Measurements from ENCODE around the gene SIPA1L3. TPM values are rescaled to one million over a fixed set of nuclear protein-coding genes. Genes with fewer than 3 reads are reported as not detected.

Gene SIPA1L3
- total RNA-seq, 1 experiment from 2014 or later, result 10.5 TPM

DNA sequence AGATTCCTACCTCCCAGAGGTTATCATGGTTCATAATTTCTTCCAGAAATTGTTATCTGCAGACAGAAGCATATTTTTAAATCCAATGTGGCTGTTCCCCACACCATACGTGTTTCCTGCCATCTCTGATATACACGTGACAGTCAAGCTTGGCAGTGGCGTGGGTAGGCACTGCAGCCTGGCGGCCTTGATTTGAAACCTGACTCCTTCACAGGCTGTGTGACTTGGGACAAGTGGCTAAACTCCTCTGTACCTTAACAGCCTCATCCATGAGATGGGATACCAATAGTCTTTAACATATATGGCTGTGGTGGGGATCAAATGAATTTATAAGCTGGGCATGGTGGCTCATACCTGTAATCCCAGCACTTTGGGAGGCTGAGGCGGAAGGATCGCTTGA lies 283.8 kb downstream of the SIPA1L3 start:
- DNase-seq (ENCODE audit: low read depth), result no peak

DNA sequence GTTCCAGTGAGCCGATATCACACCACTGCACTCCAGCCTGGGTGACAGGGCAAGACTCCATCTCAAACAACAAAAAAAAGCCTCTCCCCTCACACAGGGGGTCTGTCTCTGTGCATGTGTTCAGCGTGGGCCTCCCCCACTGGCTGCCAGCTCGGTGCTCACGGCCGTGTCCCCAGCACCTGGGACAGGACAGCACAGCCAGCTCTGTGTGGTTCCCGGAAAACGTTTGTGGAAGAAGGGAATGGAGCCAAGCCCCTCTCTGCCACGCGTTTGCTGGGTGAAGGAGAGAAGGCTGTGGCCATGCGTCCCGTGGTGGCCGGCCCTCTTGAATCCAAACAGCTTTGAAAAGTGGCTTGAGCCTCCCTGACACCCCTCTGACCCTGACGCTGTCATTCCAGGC lies 284.7 kb downstream of the SIPA1L3 start:
- DNase-seq (ENCODE audit: low read depth), result no peak

DNA sequence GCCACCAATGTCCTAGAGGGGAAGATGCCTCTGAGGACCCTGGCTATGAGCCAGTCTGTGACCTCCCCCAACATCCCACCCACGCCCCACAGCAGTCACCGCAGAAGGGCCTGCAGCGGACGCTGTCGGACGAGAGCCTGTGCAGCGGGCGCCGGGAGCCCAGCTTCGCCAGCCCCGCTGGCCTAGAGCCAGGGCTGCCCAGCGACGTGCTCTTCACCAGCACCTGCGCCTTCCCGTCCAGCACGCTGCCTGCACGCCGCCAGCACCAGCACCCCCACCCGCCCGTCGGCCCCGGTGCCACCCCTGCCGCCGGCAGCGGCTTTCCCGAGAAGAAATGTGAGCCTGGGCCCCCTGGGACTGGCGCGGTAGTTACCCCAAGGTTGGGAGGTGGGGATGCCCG lies 286.4 kb downstream of the SIPA1L3 start:
- DNase-seq (ENCODE audit: low read depth), result no peak

DNA sequence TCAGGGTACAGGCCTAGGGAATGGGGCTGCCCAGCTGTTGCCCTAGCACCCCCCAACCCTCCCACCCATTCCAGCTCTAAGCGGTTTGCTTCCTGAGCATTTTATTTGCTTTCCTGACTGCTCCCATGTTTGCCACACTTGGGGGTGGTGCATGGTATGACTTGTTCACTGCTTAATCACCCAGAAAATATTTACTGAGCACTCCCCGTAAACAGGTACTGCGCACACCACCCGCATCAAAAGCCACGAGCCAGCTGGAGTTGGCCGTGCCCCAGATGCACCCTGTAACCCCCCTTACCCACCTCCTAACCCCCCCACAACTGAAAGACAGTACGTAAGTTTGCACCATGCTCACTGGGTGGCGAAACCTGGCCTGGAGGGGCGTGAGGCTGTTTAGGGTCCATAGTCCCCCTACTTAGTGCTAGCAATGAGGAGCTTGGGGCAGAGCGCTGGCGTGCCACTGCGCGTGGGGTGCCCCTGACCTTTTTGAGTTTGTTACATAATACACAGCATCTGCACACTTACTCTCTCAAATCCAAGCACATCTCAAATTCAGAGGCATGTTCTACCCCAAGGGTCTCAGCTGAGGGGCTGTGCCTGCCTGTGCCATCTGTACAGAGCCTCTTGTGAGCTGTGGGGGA lies 287.2 kb downstream of the SIPA1L3 start:
- no peak for DNase-seq (ENCODE audit: low read depth)

DNA sequence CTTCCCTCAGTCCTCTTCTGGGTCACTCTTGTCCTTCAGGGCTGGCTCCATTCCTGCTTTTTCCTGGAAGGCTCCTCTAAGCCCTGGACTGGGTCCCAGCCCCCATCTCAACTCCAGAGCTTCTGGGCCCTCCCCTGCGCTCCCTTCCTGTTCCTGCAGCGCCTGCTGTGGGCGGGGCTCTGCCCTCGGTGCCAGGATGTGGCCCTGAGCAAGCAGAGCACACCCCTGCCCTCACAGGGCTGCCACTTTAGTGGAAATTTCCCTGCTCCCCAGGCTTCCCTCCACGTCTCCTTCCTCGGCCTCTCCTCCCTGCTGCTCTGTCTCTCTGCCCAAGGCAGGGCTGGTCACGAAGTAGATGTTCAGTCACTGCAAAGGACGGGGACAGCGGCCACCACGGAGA lies 288.2 kb downstream of the SIPA1L3 start:
- DNase-seq (ENCODE audit: low read depth), result no peak

DNA sequence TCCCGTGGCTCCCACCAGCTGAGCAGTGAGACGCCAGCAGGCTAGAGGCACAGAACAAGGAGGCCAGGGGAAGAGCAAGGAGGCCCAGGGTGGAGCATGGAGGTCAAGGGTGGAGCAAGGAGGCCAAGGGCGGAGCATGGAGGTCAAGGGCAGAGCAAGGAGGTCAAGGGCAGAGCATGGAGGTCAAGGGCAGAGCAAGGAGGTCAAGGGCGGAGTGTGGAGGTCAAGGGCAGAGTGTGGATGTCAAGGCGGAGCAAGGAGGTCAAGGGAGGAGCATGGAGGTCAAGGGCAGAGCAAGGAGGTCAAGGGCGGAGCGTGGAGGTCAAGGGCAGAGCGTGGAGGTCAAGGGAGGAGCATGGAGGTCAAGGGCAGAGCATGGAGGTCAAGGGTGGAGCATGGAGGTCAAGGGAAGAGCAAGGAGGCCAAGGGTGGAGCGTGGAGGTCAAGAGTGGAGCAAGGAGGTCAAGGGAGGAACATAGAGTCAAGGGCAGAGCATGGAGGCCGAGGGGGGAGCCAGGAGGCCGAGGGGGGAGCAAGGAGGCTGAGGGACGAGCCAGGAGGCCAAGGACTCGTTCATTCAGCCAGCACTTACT lies 289.3 kb downstream of the SIPA1L3 start:
- no peak for DNase-seq (ENCODE audit: low read depth)

DNA sequence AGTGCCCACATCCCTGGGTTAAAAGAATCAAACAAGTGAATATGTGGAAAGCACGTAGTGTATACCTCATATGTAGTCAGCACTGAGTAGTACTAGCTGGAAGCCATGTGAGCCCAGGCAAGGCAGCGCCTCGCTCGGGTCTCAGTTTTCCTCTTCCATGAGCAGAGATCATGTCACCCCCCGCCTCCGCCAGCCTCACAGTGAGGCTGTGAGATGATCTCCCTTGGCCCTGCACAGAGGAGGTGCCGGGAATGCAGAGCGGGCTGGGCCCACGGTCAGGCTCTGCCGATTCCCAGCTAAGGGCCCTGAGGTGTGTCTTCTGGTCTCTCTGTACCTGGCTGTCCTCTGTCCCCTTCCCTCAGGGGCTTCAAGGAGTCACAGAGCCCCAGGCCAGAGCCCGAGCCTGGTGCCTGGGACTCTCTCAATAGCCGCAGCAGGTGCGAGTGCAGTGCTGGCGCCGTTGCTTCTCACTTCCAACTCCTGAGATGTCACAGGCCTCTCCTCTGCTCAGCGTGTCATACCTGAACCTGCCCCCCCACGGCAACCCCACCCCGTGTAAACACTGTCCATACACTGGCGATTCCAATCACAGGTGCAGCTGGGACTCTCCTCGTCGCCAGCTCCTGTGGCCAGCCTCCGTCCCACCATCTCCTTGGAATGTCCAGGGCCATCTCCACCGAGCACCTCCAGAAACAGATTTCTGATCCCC lies 290.1 kb downstream of the SIPA1L3 start:
- no peak for DNase-seq (ENCODE audit: low read depth)

DNA sequence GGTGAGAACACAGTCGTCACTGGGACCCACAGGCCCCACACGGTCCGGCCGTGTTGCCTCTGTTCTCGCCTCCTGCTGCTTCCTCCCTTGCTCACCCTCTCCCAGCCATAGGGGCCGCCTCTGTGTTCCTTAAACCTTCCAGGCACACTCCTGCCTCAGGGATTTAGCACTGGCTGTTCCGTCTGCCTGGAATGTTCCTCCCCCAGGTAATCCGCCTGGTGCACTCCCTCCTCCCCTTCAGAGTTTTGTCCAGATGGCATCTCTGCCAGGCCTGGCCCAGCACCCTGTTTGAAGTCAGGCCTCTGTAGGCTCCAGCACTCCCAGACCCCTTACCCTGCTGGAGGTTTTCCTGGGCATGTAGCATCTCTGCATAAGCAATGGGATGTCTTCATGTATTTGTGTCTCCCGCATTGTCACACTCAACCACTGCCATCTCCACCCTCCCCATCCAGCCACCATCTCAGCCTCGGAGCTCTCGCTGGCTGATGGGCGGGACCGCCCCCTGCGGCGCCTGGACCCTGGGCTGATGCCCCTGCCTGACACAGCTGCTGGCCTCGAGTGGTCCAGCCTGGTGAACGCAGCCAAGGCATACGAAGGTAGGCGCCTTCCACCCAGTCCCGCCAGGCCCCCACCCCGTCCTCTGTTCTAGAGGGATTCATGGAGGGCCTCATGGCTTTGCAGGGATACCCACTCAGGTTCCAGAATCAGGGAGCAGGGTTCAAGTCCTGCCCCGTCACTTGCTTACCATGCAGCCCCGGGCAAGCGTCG lies 291.1 kb downstream of the SIPA1L3 start:
- DNase-seq (ENCODE audit: low read depth), result no peak

DNA sequence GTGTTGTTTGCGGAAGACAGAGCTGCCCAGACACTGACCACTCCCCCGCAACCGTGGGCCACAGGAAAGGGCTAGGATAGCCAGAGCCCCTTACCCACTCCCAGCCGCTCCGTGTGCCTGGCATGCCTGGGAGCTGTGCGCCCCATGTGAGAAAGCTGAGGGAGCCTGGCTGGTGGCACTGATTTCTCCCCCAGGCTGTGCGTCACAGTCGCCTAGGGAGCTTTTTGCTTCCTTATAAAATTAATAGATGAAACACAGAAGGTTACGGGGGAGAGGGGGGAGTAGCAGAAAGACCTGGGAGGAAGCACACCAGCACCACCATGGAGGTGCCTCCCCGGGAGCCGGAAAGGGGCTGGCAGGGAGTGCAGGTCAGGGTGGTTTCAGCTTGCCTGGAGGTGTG lies 292.3 kb downstream of the SIPA1L3 start:
- no peak for DNase-seq (ENCODE audit: low read depth)

DNA sequence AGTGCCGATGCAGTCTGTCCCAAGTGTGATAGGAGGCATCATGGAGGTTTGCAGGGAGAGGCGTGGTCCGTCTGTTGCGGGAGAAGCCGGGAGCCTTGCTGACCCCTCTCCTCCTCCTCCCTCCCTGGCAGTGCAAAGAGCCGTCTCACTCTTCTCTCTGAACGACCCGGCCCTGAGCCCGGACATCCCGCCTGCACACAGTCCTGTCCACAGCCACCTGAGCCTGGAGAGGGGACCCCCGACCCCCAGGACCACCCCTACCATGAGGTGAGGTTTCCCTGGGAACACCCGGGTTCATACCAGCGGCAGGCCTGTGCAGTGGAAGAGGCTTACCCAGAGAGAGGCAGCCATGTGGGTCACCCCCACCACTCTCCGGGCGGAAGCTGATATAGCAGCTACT lies 294.7 kb downstream of the SIPA1L3 start:
- DNase-seq (ENCODE audit: low read depth), result no peak

DNA sequence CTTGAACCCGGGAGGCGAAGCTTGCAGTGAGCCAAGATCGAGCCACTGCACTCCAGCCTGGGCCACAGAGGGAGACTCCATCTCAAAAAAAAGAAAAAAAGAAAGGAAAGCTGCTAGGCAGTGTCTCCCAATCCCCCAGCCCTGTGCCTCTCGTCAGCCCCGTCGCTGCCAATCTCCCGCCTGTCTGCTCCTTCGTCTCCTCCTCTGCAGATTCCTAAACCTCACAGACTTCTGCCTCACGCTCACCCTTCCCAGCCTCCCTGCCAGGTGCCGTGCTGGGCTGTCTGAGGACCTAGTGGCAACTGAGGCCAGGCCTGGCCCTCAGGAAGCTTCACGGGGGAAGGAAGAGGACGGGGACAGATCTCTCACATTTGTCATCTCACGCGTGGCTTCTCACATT lies 295.5 kb downstream of the SIPA1L3 start:
- no peak for DNase-seq (ENCODE audit: low read depth)

DNA sequence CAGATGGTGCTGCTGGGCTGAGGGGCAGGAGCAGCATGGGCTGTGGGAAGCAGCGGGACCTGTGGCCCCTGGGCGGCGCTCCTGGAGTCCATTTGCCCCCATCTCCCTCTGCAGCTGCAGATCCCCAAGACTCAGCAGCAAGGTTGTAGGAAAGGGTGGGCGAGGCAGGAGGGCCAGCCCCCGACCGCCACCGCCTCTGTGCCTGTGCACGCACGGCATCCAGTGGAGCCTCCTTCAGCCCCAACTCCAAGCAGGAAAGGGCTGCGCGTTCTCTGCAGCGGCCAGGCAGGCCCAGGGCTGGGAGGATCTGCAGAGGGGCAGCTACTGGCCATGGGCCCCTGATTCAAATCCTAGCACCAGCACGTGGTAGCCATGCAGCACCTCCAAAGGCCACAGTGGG lies 296.2 kb downstream of the SIPA1L3 start:
- no peak for DNase-seq (ENCODE audit: low read depth)

DNA sequence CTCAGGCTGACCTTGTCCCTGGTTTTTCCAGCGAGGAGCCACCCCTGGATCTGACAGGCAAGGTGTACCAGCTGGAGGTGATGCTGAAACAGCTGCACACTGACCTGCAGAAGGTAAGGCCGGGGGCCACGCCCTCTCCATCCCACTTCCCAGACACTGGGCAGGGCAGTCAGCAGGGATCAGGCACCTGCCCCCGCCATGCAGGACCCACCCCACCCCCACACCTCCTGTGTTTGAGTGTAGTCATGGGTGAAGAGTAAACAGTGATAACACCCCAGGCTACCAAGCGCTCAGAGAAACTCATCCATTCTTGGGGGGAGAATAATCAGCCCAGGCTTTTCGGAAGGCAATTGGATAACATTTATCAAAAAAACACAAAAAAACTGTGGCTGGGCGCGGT lies 297.1 kb downstream of the SIPA1L3 start:
- DNase-seq (ENCODE audit: low read depth), result no peak

DNA sequence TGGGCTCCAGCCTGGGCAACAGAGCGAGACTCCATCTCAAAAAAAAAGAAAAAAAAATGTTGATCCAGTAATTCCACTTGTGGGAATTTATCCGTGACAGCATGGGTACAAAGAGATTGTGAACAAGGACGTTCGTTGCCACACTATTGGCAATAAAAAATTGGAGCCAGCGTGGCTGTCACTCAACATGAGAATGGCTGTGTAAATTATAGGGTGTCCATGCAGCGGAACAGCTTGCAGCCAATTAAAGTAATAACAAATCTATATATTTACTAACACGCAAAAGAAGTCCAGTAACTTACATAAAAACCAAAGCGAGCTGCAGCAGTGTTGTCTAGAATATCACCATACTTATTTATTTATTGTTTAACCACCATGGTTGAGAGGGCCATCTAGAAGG lies 297.7 kb downstream of the SIPA1L3 start:
- no peak for DNase-seq (ENCODE audit: low read depth)

DNA sequence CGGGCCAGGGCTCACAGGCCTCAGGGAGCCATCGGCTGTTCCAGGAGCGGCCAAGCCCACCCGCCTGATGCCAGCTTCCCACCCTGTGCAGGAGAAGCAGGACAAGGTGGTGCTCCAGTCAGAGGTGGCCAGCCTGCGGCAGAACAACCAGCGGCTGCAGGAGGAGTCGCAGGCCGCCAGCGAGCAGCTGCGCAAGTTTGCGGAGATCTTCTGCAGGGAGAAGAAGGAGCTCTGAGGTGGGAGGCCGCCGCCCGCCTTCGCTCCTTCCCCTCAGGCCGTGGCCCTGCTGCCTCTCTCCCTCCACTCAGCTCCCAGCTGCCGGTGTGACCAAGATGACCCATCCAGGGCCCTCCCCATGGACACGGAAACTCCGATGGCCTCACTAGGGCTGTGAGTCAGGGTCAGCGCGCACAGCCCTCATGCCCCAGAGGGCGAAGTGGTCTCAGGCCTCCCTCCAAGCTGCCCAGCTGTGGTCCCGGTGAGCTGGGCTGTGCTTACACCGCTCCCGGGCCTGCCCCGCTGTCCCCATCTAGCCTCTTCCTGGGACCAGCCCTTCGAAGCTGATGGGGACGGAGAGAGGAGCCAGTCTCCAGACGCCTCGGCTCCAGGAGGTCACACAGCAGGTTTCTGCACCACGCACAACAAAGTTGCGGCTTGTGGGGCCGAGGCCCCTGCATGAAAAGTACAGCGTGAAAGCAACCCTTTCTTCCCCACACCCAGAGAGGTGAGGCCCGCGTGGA lies 299.2 kb downstream of the SIPA1L3 start:
- no peak for DNase-seq (ENCODE audit: low read depth)

DNA sequence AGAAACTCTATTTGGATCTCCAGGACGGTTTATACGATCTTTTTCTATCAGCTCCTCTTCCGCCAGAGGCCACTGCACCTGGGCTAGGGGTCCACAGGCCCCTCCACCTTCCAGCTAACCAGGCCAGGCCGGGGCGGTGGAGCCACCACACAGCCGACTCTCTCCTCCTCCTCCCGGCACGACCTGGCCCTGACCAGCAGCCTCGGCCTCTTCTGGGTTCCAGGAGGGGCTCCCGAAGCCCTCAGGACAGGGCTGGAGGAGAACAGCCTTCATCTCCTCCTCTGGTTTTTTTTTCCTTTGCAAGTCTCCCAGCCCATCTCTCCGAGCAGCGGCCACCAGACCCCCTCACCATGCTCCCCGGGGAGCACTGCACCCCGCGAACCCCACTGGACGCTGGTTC lies 299.9 kb downstream of the SIPA1L3 start:
- DNase-seq (ENCODE audit: low read depth), result no peak

DNA sequence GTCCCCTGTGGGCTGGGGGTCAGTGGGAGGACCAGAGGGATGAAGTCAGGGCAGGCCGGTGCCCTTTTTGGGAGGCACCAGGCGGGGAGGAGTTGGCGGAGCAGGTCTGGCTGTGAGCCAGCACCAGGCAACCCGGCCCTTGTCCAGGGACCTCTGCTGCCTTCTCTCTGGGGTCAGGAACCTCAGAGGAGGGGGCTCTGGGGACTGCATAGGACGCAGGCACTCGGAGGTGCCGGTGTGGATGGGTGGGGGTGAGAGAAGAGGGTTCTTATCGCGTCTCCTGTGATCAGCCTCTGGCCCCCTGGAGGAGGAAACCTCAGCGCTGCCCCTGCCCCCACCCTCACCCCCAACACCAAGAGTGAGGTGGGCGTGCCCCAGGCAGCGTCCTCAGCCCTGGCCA lies 300.5 kb downstream of the SIPA1L3 start:
- DNase-seq (ENCODE audit: low read depth), result no peak

DNA sequence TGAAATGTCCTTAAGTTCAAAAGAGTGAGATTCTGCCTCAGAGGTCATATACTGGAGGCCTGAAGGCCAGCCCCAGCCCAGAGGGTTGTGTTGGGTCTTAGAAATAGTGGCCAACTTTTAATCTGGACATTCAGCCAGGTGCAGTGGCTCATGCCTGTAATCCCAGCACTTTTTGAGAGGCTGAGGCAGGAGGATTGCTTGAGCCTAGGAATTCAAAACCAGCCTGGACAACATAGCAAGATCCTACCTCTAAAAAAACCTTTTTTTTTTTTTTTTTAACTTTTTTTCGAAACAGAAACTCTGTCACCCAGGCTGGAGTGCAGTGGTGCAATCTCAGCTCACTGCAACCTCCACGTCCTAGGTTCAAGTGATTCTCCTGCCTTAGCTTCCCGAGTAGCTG lies 301.6 kb downstream of the SIPA1L3 start:
- no peak for DNase-seq (ENCODE audit: low read depth)

DNA sequence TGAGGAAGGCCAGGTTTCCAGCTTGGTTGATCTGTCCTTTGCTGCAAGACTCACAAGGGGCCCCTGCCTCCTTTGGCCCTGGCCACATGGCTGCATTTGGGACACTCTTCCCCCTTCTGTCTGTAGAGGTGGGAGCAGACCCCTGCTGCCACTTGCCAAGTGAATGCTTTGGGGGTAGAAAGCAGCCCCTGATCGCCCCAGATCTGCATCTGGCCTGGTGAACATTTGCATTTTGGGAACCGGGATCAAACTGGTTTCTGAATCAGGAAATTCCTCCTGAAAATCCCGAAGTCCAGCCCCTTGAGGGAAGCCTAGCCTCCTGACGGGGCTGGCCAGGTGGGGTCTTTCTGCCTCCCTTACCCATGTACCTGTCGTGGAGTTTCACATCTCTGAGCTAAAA lies 302.1 kb downstream of the SIPA1L3 start:
- no peak for DNase-seq (ENCODE audit: low read depth)

DNA sequence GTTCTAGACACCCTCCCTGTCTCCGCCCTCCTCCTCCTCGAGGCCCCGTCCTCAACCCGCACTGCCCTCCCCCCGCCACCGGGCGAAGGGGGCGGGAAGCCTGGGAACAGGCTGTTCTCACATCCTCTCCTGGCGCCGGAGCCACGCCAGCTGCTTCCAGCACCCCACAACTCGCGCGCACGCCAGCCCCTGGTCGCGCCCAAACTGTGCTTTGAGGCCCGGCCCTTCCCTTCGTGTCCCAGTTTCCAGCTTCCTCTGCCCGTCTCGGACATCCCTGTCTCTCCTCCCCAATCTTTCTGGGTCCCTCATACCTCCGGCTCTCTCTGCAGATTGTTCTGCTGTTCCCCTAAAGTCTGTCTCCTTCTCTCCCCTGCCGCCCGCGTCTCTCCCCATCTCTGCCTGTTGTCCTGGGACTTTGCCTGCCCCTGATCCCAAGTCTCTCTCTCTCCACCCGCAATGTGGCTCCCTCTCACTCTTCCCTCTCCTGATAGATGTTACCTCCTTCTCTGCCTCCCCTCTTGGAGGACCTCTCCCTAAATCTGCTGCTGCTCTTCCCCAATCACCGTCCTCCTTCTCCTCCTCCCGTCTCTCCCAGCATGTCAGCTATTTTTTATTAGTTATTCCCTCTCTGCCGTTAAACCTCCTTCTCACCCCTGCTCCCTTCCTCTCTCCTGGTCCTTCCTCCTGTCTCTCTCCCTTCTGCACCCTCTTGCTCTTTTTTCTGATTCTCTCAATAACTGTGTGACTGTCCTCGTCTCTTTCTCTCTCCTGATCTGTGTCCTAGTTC lies 302.9 kb downstream of the SIPA1L3 start:
- no peak for DNase-seq (ENCODE audit: low read depth)

DNA sequence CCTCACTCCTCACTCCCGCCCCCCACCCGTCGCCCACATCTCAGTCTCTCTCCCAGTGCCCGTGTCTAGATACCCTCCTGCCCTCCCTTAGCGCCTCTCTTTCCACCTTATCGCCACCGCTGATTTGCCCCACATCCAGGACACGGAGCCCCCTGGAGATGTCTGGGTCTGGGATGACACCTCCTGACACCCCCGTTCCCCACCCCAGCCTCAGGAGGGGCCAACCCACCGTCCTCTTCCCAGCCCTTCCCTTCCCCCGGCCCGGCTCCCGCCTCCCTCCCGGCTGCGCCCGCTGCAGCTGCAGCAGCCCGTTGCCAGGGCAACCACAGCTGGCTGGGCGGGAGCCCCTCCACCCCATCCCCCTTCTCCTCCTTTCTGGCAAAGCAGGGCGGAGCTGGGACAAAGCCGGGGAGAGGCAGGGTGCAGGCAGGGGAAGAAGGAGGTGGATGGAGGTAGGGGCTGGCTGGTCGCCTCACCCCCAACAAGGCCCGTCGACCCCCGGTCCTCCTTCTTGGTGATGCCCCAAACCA lies 303.5 kb downstream of the SIPA1L3 start:
- DNase-seq (ENCODE audit: low read depth), result no peak

All from RPMI7951 (cell line).